Heart right ventricle (tissue), 16 donors: Measurements from ENCODE around the gene PACSIN2. TPM values are rescaled to one million over a fixed set of nuclear protein-coding genes. Genes with fewer than 3 reads are reported as not detected.
A peak's percentile ranks its signal among the peaks of the same experiment; 100 is the strongest.

Experiments used
- ATAC-seq, 8 donors: fragments of 200-7000 bp; cut with Tn5 transposase; one replicate each; pipeline ENCODE4 v1.9.1; 2020; ENCODE audit warnings: mild to moderate bottlenecking in 8 of 8, moderate library complexity in 8 of 8, moderate number of reproducible peaks in 1 of 8
- DNase-seq, 2 donors: peaks; one replicate each; pipeline ENCODE4 v3.0.0-alpha.2; 2020
- H3K27ac ChIP-seq, 10 donors: fragments of 200-600 bp; sonication (generic) in 2 of 10; one replicate each; pipeline versions ENCODE4 v1.5.0 to v1.8.0; 2020 to 2022; ENCODE audit warnings: mild to moderate bottlenecking in 3 of 10
- H3K27me3 ChIP-seq, 7 donors: fragments of 200-600 bp; one replicate each; pipeline ENCODE4 v1.8.0; 2021 to 2022; ENCODE audit warnings: mild to moderate bottlenecking in 2 of 7
- H3K36me3 ChIP-seq, 9 donors: fragments of 200-600 bp; sonication (generic) in 1 of 9; one replicate each; pipeline versions ENCODE4 v1.5.0 to v1.8.0; 2020 to 2022; ENCODE audit warnings: mild to moderate bottlenecking in 2 of 9
- H3K4me1 ChIP-seq, 9 donors: fragments of 200-600 bp; sonication (generic) in 1 of 9; one replicate each; pipeline versions ENCODE4 v1.5.0 to v1.8.0; 2020 to 2022; ENCODE audit warnings: mild to moderate bottlenecking in 4 of 9
- H3K4me3 ChIP-seq, 10 donors: fragments of 200-600 bp; sonication (generic) in 2 of 10; one replicate each; pipeline versions ENCODE4 v1.5.0 to v1.8.0; 2020 to 2022; ENCODE audit warnings: mild to moderate bottlenecking in 7 of 10, moderate library complexity in 2 of 10
- H3K9me3 ChIP-seq, 11 donors: fragments of 200-600 bp in 10 of 11; sonication (generic) in 2 of 11; one replicate each; pipeline versions ENCODE4 v1.5.0 to v1.8.0; 2013 to 2022; ENCODE audit warnings: mild to moderate bottlenecking in 2 of 11, control low read depth in 1 of 11, moderate library complexity in 1 of 11
- CTCF ChIP-seq, 9 donors: fragments of 200-600 bp; sonication (generic) in 2 of 9; IDR thresholded peaks; one replicate each; pipeline versions ENCODE4 v1.5.0 to v1.8.0; 2021 to 2022; ENCODE audit warnings: antibody characterized with exemption in 9 of 9, mild to moderate bottlenecking in 5 of 9, moderate library complexity in 1 of 9
- WGBS, 2 donors: extraction: QIAGEN DNeasy Blood & Tissue Kit; methylation state at CpG; one replicate each; pipeline ENCODE4 v1.1.7; 2013; ENCODE audit warnings: inconsistent platforms in 1 of 2; 5-methylcytosine and 5-hydroxymethylcytosine counted together
- intact Hi-C, 10 donors: fragments of 100-400 bp; cut with DNase I; formaldehyde crosslinking; loops; one replicate each; pipeline versions ENCODE4 v1.11.1 to v1.14.2; 2022
- polyA plus RNA-seq, 2 donors: library from polyadenylated mRNA; stranded (reverse); fragments of 200-250 nt; gene quantifications; one replicate each; pipeline ENCODE4 v1.2.3, GENCODE V29; 2013
- total RNA-seq, 10 donors: library from RNA; stranded (reverse); fragmentation: NEBNext Ultra II Directional in 3 of 10; extraction: Animal tissue kit (Norgen Biotek cat#: 25700) in 3 of 10; gene quantifications; one replicate each; pipeline versions ENCODE4 v1.2.1 to v1.2.4, GENCODE V29; 2021 to 2023
- donor health status: Arrhythmogenic right ventricular cardiomyopathy.
- donor health status: ischemic (EF 13 %, LVEDD 7.1; RV severe dilation, severe dysfunction).
- donor health status: healthy with polysubstance abuse.
- donor health status: DM: no; HTN: yes; CAD: no.
- donor health status: DM: no; HTN: no; CAD: no.
- donor health status: ischemic (EF 25% LVEDD 6.9; RV normal size, moderate dysfunction).
- donor health status: ischemic (EF 25% LVEDD 5.7; RV mildly dilated, moderate dysfunction).
- donor health status: healthy.
- donor health status: DM: yes; HTN: yes; CAD: no.
- donor health status: Ischemic cardiomyopathy.
- donor health status: ischemic (EF 35%, LVEDD 5.7; RV mildly dilated, moderate dysfunction).
- donor health status: nonischemic (EF 11% LVEDD 7.7; RV severe dilation, severe dysfunction).
- donor health status: DM: yes; HTN: yes; CAD: no.
- donor health status: PGD.
- donor health status: ischemic (EF 29% LVEDD 5.4; RV normal size, mild dysfunction).
- donor health status: nonischemic (EF 23%, LVEDD 6.1; RV moderate dilation, normal function).

PACSIN2 gene
- total and polyA plus RNA-seq, 12 donors: 24.3 to 69.7 (median 57.0) TPM

DNA sequence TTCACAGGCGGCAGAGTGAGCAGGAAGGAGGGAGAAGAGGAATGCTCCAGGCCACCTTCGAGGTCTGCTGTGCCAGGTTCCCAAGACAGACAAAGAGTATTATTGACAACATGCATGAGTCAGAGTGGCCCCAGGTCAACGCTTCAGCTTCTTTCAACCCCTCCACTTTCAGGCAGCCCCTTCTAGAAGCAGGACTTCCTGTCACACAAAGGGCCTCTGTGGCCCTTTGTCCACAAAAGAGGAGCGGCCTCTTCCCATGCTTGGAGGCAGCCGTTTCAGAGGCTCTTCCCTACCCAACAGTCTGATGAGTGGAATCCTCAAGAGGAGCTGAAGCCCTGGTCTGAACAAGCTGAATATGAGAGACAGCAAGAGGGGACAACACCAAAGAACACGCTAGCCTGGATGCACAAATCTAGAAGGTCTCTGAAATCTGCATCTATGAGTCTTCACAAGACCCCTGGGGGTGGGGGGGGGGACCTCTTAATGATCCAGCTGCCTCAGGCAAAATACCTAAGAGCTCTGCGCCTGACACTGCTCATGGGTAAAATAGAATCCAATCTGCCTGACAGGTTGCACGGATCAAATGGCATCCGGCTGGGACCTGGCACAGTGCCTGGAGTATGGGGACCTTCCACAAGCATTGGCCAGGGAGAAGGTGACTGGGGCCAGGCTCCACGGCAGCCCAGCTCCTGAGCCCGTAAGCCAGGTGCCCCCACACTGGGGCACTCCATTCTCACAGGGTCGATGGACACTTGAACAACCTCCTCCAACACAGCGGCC, 67.5 kb downstream of the PACSIN2 start:
- 35 to 50% methylated on average over 12 to 13 of the region's 13 CpGs for WGBS, 2 donors
- no peak overlapping the region for H3K4me3 ChIP-seq

DNA sequence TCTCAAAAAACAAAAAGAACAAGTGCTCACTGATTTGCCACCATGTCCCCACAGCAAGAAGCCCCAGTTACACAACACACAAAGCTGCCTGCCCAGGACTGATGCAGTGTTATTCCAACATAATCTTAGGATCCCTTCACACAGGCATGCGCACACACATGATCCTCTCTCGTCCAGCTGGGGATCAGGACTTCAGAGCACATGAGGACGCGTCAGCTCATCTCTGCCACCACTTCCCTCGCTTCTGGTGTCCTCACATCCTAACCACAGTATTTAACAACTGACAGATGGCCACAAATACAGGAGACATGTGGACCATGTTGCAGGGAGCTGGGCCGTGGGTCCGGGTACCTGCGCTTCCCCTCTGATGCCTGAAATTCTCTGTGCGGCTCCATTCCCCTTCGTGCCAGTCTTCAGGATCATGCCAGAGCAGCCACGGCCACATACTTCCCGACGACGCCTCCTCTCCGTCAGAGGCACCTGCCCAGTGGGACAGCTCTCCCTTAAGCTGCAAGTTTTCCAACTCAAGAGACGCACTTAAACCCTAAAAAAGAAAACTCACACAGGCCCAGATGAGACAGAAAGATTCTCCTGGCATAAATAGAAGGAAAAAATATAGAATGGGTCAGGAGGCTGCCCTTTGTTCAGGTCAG, 68.3 kb downstream of the PACSIN2 start:
- ATAC-seq: peak in 1 of 8 donors; percentile 9
- Histone ChIP-seq H3K4me1 (peaks cover 36 to 99% (median 82%) of the 10 kb centered on the region in 9 donors), H3K36me3 (peaks cover 0 to 13% (median 0%) of the 10 kb centered on the region in 9 donors), H3K27ac (peak overlapping the region; percentile 16 to 73 (median 55)), H3K27me3 (no peaks in the 10 kb centered on the region), H3K9me3 (no peaks in the 10 kb centered on the region), H3K4me3 (no peak overlapping the region)
- TF ChIP-seq CTCF (IDR thresholded peaks at IDR 0.05): no peak
- DNase-seq: no peak
- WGBS, 2 donors: 71 to 75% methylated on average over 16 of the region's 16 CpGs
- intact Hi-C loops: no loop called here

More for the DNA sequence above, 67.5 kb downstream of the PACSIN2 start:
- Histone ChIP-seq H3K27ac (peak overlapping the region; percentile 16 to 73 (median 55)), H3K9me3 (no peaks in the 10 kb centered on the region), H3K36me3 (peaks cover 0 to 13% (median 0%) of the 10 kb centered on the region in 9 donors), H3K4me1 (peaks cover 36 to 98% (median 82%) of the 10 kb centered on the region in 9 donors), H3K27me3 (no peaks in the 10 kb centered on the region)
- peak in 7 of 8 donors; percentile 8 to 64 (median 48) for ATAC-seq
- no peak for TF ChIP-seq CTCF (IDR thresholded peaks at IDR 0.05)
- intact Hi-C loops: no loop called here
- peak; percentile 55 to 70 for DNase-seq

GRCh38 chr22:42945736-42946135, 69.2 kb downstream of the PACSIN2 start:
- 64 to 66% methylated on average over 5 of the region's 5 CpGs for WGBS, 2 donors
- intact Hi-C loops: no loop called here
- H3K4me3 ChIP-seq: no peak overlapping the region
- ATAC-seq (no peak), DNase-seq (no peak)
- H3K4me1 ChIP-seq: peaks cover 36 to 99% (median 84%) of the 10 kb centered on the region in 9 donors
- TF ChIP-seq CTCF (IDR thresholded peaks at IDR 0.05): no peak
- H3K36me3 ChIP-seq: peaks cover 0 to 13% (median 0%) of the 10 kb centered on the region in 9 donors
- peak overlapping the region in 8 of 10 donors; percentile 41 to 73 (median 60) for H3K27ac ChIP-seq
- H3K27me3 ChIP-seq: no peaks in the 10 kb centered on the region
- no peaks in the 10 kb centered on the region for H3K9me3 ChIP-seq

DNA sequence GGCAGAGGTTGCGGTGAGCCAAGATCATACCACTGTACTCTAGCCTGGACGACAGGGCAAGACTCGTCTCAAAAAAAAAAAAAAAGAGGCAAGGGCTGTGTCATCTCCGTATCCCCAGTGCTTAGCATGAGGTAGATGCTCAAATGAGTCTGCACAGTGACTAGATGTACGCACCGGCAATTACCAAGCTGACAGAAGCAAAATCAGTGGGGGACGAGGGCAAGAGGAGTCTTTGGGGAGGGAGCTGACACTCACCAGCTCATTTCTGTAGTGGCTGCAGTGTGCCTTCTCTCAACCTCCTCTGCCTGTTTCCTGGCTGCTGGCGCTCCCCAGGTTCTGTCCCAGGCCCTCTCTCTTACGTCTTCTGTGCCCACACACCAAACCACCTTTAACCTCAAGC, 69.9 kb downstream of the PACSIN2 start:
- Histone ChIP-seq H3K27me3 (no peaks in the 10 kb centered on the region), H3K36me3 (peaks cover 0 to 13% (median 0%) of the 10 kb centered on the region in 9 donors), H3K9me3 (no peaks in the 10 kb centered on the region), H3K4me1 (peaks cover 43 to 100% (median 87%) of the 10 kb centered on the region in 9 donors), H3K4me3 (no peak overlapping the region), H3K27ac (peak overlapping the region in 9 of 10 donors; percentile 41 to 73 (median 56))
- TF ChIP-seq CTCF (IDR thresholded peaks at IDR 0.05): no peak
- ATAC-seq (no peak), DNase-seq (no peak)
- WGBS, 2 donors: 88 to 93% methylated on average over 9 of the region's 9 CpGs
- intact Hi-C loops: no loop called here
